NCI-H1417 (cell line): ENCODE results near the gene PTPRB.
A peak's percentile ranks its signal among the peaks of the same experiment; 100 is the strongest.

Experiments
- DNase-seq, 3 experiments: peaks; one replicate each; lab custom pipeline; 2025; lab: John Stamatoyannopoulos, UW

PTPRB gene

DNA sequence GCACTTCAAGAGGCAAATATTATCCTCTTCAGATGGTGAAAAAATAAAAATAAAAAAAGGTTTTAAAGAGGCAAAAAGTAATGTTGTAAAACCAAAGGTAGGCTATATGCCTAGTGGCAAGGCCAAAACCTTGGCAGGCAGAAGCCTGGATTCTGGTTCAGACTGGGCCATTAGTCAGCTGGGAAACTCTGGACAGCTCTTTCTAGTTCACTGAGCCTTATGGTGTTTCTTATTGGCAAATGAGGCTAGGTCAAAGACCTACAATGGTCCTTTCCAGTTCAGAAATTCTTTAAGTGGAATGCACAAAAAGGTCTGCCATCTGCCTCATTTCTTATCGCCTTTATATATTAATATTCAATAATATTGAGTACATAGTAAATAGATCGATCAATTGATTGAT is 44.6 kb downstream of the PTPRB start:
- no peak for DNase-seq

DNA sequence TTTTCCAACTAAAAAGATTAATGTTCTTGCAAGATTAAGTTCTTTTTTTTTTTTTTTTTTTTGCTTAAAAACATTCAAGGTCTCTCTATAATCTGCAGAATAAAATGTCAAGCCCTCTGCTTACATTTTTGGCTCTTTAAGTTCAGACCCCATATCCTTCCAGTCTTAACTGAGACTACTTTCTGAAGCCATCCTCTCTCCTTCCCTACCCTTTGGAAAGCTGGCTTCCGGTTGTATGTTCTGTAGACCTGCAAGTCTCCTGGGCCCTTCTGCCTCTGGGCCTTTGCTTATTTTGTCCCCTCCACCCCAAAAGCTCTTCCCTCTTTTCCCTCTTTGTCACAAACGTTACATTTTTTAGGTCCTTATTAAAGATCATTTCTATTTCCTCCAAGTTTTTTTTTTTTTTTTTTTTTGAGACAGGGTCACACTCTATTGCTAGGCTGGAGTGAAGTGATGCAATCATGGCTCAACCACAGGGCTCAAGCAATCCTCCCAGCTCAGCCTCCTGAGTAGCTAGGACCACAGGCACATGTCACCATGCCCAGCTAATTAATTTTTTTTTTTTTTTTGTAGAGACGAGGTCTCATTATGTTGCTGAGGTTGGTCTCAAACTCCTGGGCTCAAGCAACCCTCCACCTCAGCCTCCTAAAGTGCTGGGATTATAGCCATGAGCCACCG is 46.5 kb downstream of the PTPRB start:
- no peak for DNase-seq

DNA sequence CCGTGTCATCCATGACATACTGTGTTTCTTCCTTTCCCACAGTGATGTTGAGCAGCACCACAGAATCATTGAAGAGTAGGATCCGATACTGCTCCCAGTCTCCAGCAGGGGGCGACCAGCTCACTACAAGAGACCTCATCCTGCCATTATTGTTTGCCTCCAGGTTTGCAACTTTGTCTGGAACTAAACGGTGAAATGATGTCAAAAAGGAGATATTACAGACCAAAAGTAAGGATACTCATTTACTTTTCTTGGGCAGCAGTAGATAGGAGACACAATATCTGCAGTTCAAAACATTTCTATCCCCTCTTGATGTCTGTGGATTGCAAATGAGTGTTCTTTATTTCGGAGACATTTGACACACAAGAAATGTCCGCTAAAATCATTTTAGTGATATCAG is 47.2 kb downstream of the PTPRB start:
- peak; percentile 59 to 83 (median 73) for DNase-seq

DNA sequence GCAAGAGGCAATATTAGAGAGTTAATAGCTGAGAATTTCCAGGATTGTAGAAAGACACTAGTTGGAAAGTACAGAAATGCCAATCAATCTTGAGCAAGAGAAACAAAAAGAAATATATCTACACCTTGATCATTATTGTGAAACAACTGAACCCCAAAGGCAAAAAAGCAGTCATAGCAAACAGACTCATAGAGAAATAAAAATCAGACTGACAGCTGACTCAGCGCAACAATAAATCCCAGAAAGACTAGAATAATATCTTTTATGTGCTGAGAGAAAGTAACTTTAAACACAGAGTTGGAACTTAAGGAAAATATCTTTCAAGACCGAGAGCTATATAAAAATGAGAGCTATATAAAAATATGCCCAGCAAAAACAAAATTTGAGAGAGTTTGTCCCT is 52.9 kb downstream of the PTPRB start:
- DNase-seq, result no peak

DNA sequence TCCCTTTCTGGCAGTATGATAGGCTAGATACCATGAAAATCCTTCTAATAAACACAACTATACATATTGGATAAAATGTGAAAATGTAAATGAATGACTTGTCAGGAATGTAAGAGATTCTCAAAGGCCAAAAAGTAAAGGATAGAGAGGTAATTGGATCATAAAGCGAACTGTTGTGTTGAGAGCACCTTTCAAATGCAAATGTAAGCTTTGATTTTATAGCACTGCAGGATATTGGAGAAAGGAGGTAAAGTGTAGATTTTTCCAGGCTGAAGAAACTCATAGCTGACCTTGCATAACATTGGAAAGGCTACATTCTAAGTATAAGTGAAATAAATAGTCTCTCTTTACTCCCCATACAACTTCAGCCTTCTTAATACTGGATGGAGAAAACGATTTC is 54.0 kb downstream of the PTPRB start:
- DNase-seq, result no peak

DNA sequence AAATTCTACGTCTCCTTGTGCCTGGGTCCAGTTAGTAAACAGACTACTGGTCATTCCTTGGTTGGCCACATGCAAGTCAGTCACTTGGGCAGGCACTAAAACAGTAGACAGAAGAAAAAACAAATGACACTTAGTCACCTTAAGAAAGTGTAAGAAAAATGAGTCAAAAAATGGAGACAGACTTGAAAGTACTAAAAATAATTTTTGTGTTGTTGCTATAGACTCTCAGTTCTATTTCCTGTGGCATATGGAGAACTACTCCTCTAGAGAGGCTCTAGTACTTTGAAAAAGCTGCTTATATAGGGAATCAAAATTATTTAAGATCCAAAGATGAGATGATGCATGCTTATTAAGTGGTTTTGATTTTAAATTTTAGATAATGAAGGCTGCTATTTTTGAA is 56.0 kb downstream of the PTPRB start:
- no peak for DNase-seq

DNA sequence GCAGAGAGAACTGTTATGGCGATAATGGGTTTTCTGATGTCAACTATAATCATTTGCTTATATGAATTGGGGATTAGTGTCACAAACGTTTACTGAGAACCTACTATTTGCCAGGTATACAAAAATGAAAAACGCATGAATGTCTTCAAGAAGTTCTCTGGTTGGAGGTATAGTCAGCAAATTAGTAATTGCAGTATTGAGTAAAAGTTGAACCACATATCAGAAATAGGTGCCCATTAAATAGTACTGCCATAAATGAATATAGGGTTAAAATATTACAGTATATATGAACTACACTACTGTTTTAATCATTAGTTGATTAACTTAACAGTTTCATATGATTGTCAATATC is 60.0 kb downstream of the PTPRB start:
- no peak for DNase-seq

DNA sequence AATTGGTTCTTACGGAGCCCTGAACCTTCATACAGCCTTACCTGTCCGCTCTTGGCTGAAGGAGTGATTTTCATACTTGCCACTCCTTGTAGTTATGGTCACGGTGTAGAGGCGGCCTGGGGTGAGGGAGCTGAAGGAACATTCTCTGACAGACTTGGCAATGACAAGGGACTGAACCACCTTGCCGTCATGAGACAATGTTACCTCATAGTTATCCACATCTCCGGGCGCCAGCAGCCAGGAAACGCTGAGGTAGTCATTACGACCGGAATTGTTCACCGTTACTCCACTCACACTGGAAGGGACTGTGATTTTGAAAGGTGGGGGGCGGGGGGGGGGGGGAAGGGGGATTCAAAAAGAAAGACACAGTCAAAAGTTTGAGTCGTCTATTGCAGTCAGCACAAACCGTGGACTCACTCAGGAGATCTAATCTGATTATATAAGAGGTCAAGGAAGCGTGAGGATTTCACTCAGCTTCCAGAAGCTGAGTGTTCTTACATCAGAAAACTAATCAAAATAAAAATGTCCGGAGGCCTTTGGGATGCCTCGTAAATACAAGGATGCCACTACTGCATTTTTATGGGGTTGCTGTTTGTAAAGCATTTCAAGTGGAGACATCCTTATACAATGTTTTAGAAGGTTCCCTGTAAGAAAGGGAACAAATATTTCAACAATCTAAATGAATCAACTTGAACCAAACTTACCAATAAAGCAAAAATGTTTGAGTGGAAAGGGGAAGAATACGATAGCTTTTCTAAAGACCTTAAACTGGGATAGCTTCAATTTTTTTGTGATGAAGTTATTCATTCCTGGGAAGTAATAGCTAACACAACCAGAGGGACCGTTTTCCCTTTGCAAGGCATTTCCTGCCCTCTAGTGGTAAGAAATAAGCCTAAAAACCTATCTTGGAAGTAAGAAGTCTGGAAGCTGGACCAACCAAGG is 60.6 kb downstream of the PTPRB start:
- DNase-seq, result peak; percentile 57 to 90 (median 85)

DNA sequence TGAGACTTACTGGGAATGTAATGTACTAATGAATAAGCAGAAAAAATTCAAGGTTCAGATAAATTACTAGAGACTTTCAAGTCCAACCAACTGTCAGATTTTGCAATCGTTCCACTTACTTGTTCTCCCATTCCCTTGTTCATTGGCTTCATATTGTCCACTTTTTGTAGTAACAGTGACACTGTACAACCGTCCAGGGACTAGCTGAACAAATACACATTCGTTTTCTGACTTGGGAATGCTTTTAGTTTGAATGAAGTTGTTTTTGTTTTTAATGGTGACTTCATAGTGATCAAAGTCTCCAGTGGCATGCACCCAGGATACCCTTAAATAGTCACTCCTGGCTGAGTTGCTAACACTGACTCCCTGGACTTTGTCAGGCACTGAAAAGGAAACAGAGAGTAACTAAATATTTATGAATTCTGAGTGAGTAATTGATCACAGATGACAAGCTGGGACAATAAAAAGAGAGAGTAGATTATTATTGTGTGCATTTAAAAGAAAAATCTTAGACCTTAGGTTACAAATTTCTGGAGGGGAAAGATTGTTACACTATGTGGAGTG is 65.4 kb downstream of the PTPRB start:
- no peak for DNase-seq

DNA sequence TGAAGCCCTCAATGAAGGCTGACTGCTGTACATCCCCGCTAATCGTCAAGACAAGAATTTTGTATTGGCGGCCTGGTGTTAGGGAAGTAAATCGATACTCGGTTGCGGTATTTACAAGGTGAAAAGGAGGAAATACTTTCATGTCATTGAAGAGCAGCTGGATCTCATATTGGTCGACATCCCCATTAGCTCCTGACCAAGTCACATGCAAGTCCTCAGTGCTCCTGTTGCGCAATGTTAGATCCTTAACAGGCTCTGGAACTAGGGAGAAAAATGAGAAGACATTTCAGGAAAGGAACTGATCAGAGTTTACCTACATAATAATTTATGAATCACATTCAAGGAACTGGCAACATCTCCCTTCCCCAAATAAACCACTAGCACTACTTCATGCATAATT is 66.2 kb downstream of the PTPRB start:
- peak in 1 of 3 experiments; percentile 64 for DNase-seq

DNA sequence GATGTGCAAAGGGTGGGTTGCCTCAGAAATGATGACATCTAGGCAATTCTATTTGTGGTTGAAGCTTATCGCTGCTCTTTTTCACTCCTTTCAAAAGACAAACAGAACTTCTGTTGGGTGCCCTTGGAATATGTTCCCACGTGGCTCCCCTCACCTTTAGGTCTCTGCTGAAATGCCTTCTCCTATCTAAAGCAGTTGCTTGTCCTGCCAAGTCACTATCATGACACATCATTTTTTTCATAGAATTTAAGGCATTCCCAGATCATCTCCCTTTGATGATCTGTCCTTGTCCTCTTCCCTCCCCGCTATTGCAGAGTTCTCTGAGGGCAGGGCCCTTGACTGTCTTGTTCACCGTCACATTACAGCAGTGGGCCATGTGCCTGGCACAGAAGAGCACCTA is 75.7 kb downstream of the PTPRB start:
- DNase-seq, result no peak

DNA sequence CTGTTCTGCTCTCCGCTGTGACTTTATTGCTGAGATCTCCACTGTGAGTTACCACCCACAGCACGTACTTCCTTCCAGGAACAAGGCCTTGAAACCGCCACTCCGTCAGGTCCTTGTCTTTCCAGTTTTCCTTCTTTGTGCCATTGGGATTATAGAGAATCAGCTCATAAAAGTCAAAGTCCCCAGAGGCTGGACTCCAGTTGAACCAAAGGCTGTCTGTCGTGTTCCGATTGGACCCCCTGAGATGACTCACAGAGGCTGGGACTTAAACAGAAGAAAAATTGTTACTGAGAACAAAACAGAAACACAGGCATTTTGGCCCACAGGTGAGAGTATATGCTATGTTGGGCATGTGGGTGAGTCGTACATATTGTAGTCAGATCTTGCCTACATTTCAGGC is 76.6 kb downstream of the PTPRB start:
- no peak for DNase-seq

DNA sequence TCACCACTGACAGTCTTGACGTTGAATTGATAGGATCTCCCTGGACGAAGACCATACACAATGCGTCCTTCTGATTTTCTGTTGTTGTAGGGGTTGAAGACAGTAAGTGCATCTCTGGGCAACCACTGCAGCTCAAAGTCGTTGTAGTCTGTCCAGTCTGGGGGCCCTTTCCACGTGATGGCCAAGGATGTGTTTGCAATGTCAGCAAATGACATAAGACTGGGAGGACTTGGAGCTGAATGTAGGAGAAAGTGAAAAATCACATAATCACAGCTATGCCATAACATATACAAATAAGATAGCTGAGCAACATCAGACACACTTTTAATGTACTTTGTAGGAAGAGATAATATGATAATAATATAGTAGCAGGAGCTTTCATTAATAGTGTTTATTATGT is 77.8 kb downstream of the PTPRB start:
- no peak for DNase-seq

DNA sequence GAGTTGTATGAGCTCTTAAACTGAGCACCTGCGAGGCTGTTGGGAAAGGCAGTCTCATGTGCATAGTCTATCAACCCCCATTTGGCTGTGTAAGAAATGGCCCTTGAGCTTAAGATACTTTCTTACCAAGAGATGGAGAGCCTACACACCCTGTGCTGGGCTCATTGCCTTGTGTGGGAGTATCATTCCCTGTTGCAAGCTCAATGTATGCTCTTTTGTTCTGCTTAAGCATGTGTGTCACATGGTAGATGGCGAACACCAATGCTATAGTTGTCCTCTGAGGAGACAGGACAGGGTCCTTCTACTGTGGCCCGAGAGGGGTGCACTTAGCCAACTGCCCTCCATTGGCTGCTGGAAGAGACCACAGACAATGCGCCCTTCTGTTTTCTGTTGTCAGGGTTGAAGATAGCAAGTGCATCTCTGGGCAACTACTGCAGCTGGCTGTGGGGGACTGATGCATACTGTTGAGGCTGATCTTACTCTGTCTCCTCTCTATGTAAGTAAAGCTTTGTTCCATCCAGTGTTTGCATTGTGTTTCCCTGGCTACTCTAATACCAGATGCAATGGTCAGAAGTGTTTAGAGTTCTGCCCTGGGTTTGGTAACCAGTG is 79.5 kb downstream of the PTPRB start:
- DNase-seq, result no peak

DNA sequence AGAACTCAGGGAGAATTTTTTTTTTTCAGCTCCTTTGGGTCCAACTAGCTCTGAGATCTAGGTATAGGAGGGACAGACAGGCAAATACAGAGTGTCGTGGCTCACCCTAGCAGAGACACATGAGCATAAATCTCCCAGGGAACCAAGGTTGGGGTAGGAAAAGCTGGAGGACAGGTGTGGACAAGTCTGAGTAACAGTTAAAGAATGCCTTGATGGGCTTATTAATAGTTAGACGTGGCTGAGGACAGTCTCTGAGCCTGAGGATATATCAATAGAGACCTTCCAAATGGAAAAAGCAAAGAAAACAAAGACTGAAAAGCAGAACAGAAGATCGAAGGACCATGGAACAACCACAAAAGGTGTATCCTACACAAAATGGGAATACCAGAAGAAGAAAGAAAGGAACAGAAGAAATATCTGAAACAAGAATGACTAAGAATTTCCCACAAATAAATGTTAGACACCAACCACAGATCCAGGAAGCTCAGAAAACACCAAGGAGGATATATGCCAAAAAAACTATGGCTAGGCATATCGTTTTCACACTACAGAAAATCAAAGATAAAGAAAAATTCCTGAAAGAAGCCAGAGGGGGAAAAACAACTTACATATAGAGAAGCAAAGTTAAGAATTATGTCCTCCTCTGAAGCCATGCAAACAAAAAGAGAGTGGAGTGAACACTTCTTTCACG is 80.9 kb downstream of the PTPRB start:
- DNase-seq, result no peak

DNA sequence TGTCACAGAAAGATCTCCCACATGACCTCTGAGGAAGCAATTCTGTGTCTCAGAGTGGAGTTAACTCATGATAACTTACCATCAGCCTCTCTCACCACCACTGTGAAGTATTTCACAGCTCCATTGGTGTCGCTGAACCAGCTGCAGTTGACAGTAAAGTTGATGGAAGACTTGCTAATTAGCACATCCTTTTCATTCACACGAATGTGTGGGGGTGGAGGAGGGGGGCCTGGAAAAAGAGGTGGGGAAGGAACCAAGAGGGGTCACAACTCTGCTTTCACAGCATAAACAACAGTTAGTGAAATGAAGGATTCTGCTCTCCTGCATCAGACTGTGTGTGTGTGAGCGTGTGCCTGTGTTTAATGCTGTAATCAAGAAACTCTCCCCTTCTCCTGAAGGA is 82.1 kb downstream of the PTPRB start:
- peak in 1 of 3 experiments; percentile 16 for DNase-seq

DNA sequence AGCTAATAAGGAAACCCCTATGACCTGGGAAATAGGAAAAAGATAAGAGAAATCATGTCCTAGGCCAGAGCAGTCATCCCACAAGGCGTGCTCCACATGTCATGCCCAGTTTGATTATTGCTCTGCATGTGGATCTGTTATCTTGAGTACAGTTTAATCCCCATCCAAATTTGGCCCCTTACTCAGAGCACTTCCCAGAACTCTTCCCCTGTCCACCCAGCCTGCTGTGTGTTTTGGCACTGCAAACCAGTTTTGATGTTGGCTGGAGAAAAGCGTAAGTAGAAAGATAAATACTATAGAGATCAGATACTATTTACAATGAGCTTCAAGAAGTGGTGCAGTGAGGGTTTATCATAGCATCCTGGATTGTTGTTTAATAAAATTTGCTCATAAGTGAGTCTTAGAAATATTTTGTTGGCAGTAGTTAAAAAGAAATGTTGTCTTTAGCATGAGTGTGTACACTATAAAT is 83.8 kb downstream of the PTPRB start:
- DNase-seq, result no peak

DNA sequence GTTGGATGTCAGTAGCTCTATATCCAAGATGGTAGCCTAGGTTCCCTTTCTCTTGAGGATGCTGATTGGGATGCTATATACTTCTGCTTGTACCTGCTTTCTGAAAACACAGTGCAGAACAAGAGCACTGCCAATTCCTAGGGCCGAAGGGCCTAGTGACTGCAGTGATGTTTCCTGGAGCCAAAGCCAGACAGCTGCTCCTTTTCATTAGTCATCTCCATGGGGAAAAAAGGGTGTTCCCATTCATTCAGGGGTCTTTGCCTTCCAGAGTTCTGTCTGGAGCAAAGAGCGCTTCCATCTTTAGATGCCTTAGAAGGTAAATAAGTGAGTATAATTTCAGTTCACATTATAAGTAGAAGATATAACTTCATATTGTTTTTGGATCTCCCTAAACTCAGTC is 85.5 kb downstream of the PTPRB start:
- DNase-seq, result no peak

DNA sequence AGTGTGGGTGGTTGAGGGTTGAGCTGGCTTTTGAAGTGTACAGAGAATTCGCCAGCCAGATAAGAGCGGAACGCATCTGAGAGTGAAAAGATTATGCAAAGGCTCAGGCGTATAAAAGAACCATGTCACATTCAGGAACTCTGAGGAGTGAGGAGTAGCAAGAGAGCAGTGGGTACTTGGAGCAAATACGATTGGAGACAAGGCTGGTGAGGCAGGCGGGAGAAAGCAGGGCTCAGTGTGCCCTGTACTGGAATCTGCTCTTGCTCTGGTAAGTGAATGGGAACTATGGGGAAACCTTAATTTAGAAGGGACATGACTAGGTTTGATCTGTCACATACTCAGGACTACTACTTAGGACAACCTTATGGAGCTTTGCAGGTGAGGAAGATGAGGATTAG is 87.0 kb downstream of the PTPRB start:
- DNase-seq, result no peak

DNA sequence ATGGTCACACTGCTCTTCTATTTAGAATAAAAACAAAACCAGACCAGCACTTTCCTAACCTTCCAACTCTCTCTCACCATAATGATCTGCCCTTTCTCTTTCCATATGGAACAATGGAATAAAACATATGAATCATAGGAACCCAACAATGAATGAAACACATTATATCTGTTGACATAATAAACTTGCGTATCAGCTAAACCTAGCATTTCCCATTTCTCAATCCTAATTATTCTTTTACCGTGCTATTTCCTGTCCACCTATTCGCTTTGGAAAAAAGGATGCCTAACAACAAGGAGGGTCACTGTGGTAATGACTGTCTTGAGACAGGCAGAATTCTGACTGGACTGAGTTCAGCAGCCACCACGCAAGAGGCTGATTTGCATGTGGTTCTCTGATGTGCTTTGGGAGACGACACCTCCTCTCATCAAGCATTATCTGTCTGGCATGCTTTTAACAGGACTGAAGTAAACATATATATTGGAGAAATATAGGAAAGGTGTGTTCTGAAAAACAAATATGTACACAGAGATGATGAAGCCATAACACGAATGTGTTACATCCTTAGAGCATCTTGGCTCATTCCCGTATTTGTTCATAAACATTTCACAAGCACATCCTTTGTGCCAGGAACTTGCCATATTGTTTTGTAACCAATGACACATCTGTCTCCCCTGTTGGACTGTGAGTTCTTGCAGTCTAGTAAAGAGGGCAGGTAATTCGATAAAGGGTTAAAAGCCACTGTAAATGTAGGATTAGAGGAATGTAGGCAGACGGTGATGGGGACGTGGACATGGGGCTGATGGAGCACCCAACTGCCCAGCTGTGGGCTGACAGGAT is 87.7 kb downstream of the PTPRB start:
- DNase-seq, result no peak

DNA sequence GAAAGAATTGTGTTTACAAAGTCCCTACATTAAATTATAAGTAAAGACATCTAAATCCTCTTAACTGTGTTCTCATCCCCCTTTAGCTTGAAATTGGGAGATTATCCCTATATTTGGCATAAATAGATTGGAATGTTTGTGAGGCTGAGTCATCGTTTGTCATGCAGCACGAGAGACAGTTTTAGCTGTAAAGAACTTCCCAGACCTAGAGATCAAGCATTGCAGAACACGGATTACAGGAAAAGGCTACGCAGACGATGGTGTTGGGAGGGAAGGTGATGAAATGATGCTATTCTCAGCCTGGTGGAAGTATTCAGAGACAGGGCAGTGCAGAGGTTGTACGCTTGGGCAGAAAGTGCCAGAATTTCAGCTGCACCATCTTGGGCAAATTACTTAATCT is 93.8 kb downstream of the PTPRB start:
- no peak for DNase-seq
